PC-3 (cell line): ENCODE results near the gene SUGP1.

Source experiments
- CTCF ChIP-seq: fragments of 300-600 bp; sonication (generic); conservative IDR thresholded peaks from 2 replicates; pipeline ENCODE4 v1.5.1; 2017; ENCODE audit warnings: antibody characterized with exemption, low read depth, mild to moderate bottlenecking, low read length
- EZH2 ChIP-seq: fragments of 300-600 bp; sonication (generic); IDR thresholded peaks from one replicate; pipeline ENCODE4 v1.6.1; 2017; ENCODE audit warnings: antibody characterized with exemption, mild to moderate bottlenecking, low read length; ENCODE audit not compliant: unreplicated experiment
- EZH2phosphoT487 ChIP-seq: fragments of 300-600 bp; sonication (generic); IDR thresholded peaks from 2 replicates; pipeline ENCODE4 v1.6.1; 2018; ENCODE audit warnings: mild to moderate bottlenecking, antibody characterized with exemption, low read length, borderline replicate concordance

- TF ChIP-seq CTCF (no peak), EZH2 (no peak), EZH2phosphoT487 (no peak)
Observed at GRCh38 chr19:19269952-19270694, 50.2 kb downstream of the SUGP1 start.
